Transverse colon (tissue), 4 donors: ENCODE data around the gene SLC39A11. TPM values are rescaled to one million over a fixed set of nuclear protein-coding genes. Genes with fewer than 3 reads are reported as not detected.

Experiments
- DNase-seq: peaks from one replicate; pipeline ENCODE4 v3.0.0-alpha.2; 2019
- H3K27ac ChIP-seq, 4 donors: fragments of 200-600 bp; sonication (generic); 2 replicates each; pipeline ENCODE4 v1.5.1; 2016 to 2018; ENCODE audit warnings: inconsistent platforms in 4 of 4
- H3K27me3 ChIP-seq: fragments of 200-600 bp; sonication (generic); 2 replicates; pipeline ENCODE4 v1.5.1; 2017; ENCODE audit warnings: inconsistent platforms
- H3K36me3 ChIP-seq, 4 donors: fragments of 200-600 bp; sonication (generic); 2 replicates each; pipeline ENCODE4 v1.5.1; 2017 to 2019; ENCODE audit warnings: inconsistent platforms in 4 of 4
- H3K4me1 ChIP-seq, 4 donors: fragments of 200-600 bp; sonication (generic); 2 replicates each; pipeline ENCODE4 v1.5.1; 2017 to 2020; ENCODE audit warnings: inconsistent platforms in 4 of 4
- H3K4me3 ChIP-seq, 4 donors: fragments of 200-600 bp; sonication (generic); 1 replicate in 1 of 4; 2 replicates in 3 of 4; pipeline versions ENCODE4 v1.5.1 to v1.6.1; 2017 to 2019; ENCODE audit warnings: inconsistent platforms in 4 of 4
- H3K9me3 ChIP-seq, 2 donors: fragments of 200-600 bp; sonication (generic); 2 replicates each; pipeline ENCODE4 v1.5.1; 2017 to 2019; ENCODE audit warnings: inconsistent platforms in 2 of 2
- EP300 ChIP-seq: sonication (generic); formaldehyde crosslinking; IDR thresholded peaks from one replicate; pipeline ENCODE4 v1.6.1; 2017; ENCODE audit warnings: antibody characterized with exemption, low read depth
- POLR2A ChIP-seq: fragments of 450-650 bp; IDR thresholded peaks from one replicate; pipeline ENCODE4 v1.6.1; 2016; ENCODE audit warnings: antibody characterized with exemption, mild to moderate bottlenecking, moderate library complexity
- POLR2AphosphoS5 ChIP-seq, 3 donors: sonication (generic); formaldehyde crosslinking; IDR thresholded peaks; one replicate each; pipeline ENCODE4 v1.6.1; 2016; ENCODE audit warnings: antibody characterized with exemption in 3 of 3
- WGBS, 2 donors: methylation state at CpG; one replicate each; pipeline ENCODE4 v1.1.5; 2018; ENCODE audit warnings: low coverage in 1 of 2; 5-methylcytosine and 5-hydroxymethylcytosine counted together
- in situ Hi-C, 4 donors: fragments of 200-750 bp; cut with MboI; loops; one replicate each; pipeline versions ENCODE4 v1.15.0 to v1.15.1; 2017; ENCODE audit warnings: low sequenced_read_pairs in 3 of 4, low pct_ligation_motif_present in 1 of 4, low pct_unique_long_range_greater_than_20kb in 1 of 4
- intact Hi-C: fragments of 100-400 bp; cut with DNase I; formaldehyde crosslinking; loops from one replicate; pipeline ENCODE4 v1.15.1; 2023; ENCODE audit warnings: low total_unique reads
- total RNA-seq, 4 donors: library from RNA; depleted of rRNA; stranded (reverse); fragments of >200 nt; gene quantifications; one replicate each; pipeline ENCODE4 v1.1.0, GENCODE V29; 2016
- TF ChIP-seq, protein P1 (sequence below), 5 experiments: fragments of 200-600 bp in 3 of 5; fragments of 450-650 bp in 2 of 5; sonication (generic) in 3 of 5; IDR thresholded peaks; 1 replicate in 2 of 5; 2 replicates in 3 of 5; pipeline ENCODE4 v1.5.1; 2016 to 2017; ENCODE audit warnings: antibody characterized with exemption in 5 of 5, inconsistent platforms in 3 of 5, mild to moderate bottlenecking in 2 of 5, moderate library complexity in 1 of 5

SLC39A11 gene
- total RNA-seq, 4 donors from 2014 or later, result 20.7 to 49.7 (median 33.3) TPM

DNA sequence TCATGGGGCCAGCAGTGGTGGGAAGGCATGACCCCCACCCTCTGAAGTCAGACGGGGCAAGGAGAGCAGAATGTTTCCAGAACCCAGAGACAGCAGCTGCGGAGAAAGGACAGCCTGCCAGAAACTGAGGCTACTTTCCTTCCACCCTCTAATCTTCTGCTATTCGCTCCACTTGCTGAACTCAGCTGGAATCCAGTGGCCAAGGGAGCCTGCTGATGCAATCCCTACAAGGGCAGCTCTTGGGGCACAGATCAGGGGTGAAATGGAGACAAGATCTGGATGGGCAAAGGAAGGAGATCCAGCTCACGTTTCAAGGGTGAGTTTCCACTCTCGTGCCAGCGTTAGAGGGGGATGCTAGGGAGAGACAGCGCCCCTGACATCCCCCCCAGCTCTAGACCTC is 479.1 kb downstream of the SLC39A11 start:
- TF ChIP-seq POLR2AphosphoS5 (IDR thresholded peaks at IDR 0.05) (no peak), EP300 (no peak), POLR2A (no peak)
- TF ChIP-seq, protein P1, sequence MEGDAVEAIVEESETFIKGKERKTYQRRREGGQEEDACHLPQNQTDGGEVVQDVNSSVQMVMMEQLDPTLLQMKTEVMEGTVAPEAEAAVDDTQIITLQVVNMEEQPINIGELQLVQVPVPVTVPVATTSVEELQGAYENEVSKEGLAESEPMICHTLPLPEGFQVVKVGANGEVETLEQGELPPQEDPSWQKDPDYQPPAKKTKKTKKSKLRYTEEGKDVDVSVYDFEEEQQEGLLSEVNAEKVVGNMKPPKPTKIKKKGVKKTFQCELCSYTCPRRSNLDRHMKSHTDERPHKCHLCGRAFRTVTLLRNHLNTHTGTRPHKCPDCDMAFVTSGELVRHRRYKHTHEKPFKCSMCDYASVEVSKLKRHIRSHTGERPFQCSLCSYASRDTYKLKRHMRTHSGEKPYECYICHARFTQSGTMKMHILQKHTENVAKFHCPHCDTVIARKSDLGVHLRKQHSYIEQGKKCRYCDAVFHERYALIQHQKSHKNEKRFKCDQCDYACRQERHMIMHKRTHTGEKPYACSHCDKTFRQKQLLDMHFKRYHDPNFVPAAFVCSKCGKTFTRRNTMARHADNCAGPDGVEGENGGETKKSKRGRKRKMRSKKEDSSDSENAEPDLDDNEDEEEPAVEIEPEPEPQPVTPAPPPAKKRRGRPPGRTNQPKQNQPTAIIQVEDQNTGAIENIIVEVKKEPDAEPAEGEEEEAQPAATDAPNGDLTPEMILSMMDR (IDR thresholded peaks at IDR 0.05), result no peak
- Histone ChIP-seq H3K4me3 (no peak overlapping the region), H3K27me3 (no peaks in the 10 kb centered on the region), H3K36me3 (no peaks in the 10 kb centered on the region), H3K9me3 (peaks cover 0 to 2% of the 10 kb centered on the region in 2 donors), H3K4me1 (peaks cover 12 to 62% (median 38%) of the 10 kb centered on the region in 4 donors), H3K27ac (peak overlapping the region; percentile 76 to 88 (median 82))
- intact Hi-C loops (no loop called here), in situ Hi-C loops (loop anchor here in 1 of 4 donors (10.0 kb wide), 1 partner anchor 61 kb away; no protein-coding TSS in a partner anchor)
- DNase-seq, result no peak
- 65% methylated on average over 7 of the region's 7 CpGs; no CpG with 5 or more reads in 1 of the 2 donors for WGBS, 2 donors

DNA sequence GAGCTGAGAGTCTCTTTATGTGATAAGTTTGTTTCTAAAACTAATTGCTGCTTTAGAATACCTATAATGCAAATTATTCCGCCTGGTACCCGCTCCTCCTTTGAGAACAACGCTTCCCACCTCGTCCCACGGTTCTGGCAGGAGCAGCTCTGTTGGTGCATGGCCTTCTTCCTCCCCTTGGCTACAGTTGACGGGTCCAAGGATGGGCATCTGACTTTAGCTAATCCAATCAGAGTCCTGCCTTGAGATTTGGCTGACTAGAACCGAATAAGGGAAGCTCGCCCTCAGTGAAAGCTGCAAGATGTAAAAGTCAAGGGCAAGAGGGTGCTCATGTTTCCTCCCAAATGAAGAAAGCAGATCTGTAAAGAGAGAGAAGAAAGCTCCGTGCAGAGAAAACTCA is 481.3 kb downstream of the SLC39A11 start:
- DNase-seq, result no peak
- H3K4me3 ChIP-seq, result no peak overlapping the region
- no peaks in the 10 kb centered on the region for H3K27me3 ChIP-seq
- H3K27ac ChIP-seq, result no peak overlapping the region
- no peaks in the 10 kb centered on the region for H3K36me3 ChIP-seq
- in situ Hi-C loops (loop anchor here in 1 of 4 donors (10.0 kb wide), 1 partner anchor 64 kb away; no protein-coding TSS in a partner anchor), intact Hi-C loops (no loop called here)
- 84 to 88% methylated on average over 5 to 9 of the region's 9 CpGs for WGBS, 2 donors
- H3K9me3 ChIP-seq, result peaks cover 0 to 4% of the 10 kb centered on the region in 2 donors
- no peak for TF ChIP-seq POLR2AphosphoS5 (IDR thresholded peaks at IDR 0.05)
- TF ChIP-seq, protein P1 (IDR thresholded peaks at IDR 0.05), result no peak
- TF ChIP-seq POLR2A, result no peak
- no peak for TF ChIP-seq EP300
- peaks cover 7 to 45% (median 22%) of the 10 kb centered on the region in 4 donors for H3K4me1 ChIP-seq

DNA sequence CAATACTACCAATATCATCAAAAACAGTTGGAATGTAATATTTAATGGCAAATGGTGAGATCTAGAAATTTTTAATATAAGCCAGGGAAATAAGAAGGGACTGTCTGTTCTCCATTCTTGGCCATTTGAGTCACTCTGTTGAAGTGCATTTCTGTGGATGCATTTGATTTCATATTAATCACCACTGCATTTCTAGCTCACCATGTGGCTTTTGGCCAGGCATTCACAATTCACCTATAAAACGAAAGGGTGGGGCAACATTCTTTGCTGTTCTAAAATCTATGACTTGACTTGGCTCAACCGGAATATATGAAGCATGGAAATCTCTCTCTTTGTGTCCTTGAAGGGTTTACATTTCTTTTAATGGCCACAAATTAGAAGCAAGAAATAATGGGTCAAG is 483.0 kb downstream of the SLC39A11 start:
- 39 to 48% methylated on average over 2 of the region's 2 CpGs for WGBS, 2 donors
- no peaks in the 10 kb centered on the region for H3K27me3 ChIP-seq
- intact Hi-C loops, result no loop called here
- H3K36me3 ChIP-seq, result no peaks in the 10 kb centered on the region
- no peak for TF ChIP-seq EP300
- TF ChIP-seq POLR2A, result no peak
- TF ChIP-seq, protein P1 (IDR thresholded peaks at IDR 0.05), result no peak
- peak in 1 of 3 donors; percentile 40 for TF ChIP-seq POLR2AphosphoS5 (IDR thresholded peaks at IDR 0.05)
- H3K27ac ChIP-seq, result peak overlapping the region; percentile 44 to 73 (median 54)
- H3K9me3 ChIP-seq, result peaks cover 0 to 4% of the 10 kb centered on the region in 2 donors
- in situ Hi-C loops, result no loop called here
- peaks cover 7 to 30% (median 14%) of the 10 kb centered on the region in 4 donors for H3K4me1 ChIP-seq
- peak; percentile 67 for DNase-seq
- H3K4me3 ChIP-seq, result no peak overlapping the region

DNA sequence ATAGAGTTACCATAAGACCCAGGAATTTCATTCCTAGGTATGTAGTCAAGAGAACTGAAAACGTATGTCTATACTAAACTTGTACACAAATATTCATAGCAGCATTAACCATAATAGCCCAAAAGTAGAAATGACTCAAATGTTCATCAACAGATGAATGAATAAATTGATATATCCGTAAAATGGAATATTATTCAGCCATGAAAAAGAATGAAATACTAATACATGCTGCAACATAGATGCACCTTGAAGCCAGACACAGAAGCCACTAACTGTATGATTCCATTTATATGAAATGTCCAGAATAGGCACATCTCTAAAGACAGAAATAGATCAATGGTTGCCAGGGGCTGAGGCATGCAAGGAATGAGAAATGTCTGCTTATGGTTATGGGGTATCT is 484.1 kb downstream of the SLC39A11 start:
- no peaks in the 10 kb centered on the region for H3K27me3 ChIP-seq
- WGBS, 2 donors, result 79 to 86% methylated on average over 2 of the region's 2 CpGs
- peaks cover 0 to 4% of the 10 kb centered on the region in 2 donors for H3K9me3 ChIP-seq
- DNase-seq, result no peak
- no peak overlapping the region for H3K27ac ChIP-seq
- intact Hi-C loops, result no loop called here
- peaks cover 4 to 19% (median 6%) of the 10 kb centered on the region in 4 donors for H3K4me1 ChIP-seq
- no peak for TF ChIP-seq POLR2A
- TF ChIP-seq, protein P1 (IDR thresholded peaks at IDR 0.05), result no peak
- no peak for TF ChIP-seq POLR2AphosphoS5 (IDR thresholded peaks at IDR 0.05)
- no peak overlapping the region for H3K4me3 ChIP-seq
- no peaks in the 10 kb centered on the region for H3K36me3 ChIP-seq
- in situ Hi-C loops, result no loop called here
